Muscle layer of duodenum (tissue), 2 donors: ENCODE measurements around the gene MIPOL1.

Source experiments
- H3K27ac ChIP-seq: one replicate; pipeline ENCODE4 v1.7.0; 2013; ENCODE audit warnings: mild to moderate bottlenecking, low read length
- H3K27me3 ChIP-seq: one replicate; pipeline ENCODE4 v1.7.0; 2013; ENCODE audit warnings: low read depth, mild to moderate bottlenecking, control low read depth, low read length
- H3K36me3 ChIP-seq, 2 donors: one replicate each; pipeline ENCODE4 v1.7.0; 2013; ENCODE audit warnings: low read length in 2 of 2, control low read depth in 1 of 2, mild to moderate bottlenecking in 1 of 2; ENCODE audit not compliant: insufficient read depth in 2 of 2, control insufficient read depth in 1 of 2
- H3K4me1 ChIP-seq, 2 donors: one replicate each; pipeline ENCODE4 v1.7.0; 2013; ENCODE audit warnings: low read length in 2 of 2, mild to moderate bottlenecking in 2 of 2, control low read depth in 1 of 2, moderate library complexity in 1 of 2; ENCODE audit not compliant: insufficient read depth in 2 of 2, control insufficient read depth in 1 of 2
- H3K4me3 ChIP-seq, 2 donors: one replicate each; pipeline ENCODE4 v1.7.0; 2013; ENCODE audit warnings: low read length in 2 of 2, low read depth in 1 of 2, mild to moderate bottlenecking in 1 of 2
- H3K9me3 ChIP-seq, 2 donors: one replicate each; pipeline ENCODE4 v1.7.0; 2013; ENCODE audit warnings: low read length in 2 of 2, control low read depth in 1 of 2, mild to moderate bottlenecking in 1 of 2; ENCODE audit not compliant: control insufficient read depth in 1 of 2
- donor health status: healthy.

MIPOL1 gene

GRCh38 chr14:37583358-37584210 is 385.8 kb downstream of the MIPOL1 start:
- H3K4me1 ChIP-seq = peaks cover 0 to 31% of the 10 kb centered on the region in 2 donors
- H3K4me3 ChIP-seq = peak overlapping the region; percentile 24 to 33
- H3K9me3 ChIP-seq = peaks cover 3% of the 10 kb centered on the region in 2 donors
- no peak overlapping the region for H3K27ac ChIP-seq
- H3K27me3 ChIP-seq = peaks cover 46% of the 10 kb centered on the region
- H3K36me3 ChIP-seq = no peaks in the 10 kb centered on the region

- H3K4me3 ChIP-seq = no peak overlapping the region
- H3K27ac ChIP-seq = no peak overlapping the region
- no peaks in the 10 kb centered on the region for H3K36me3 ChIP-seq
- H3K4me1 ChIP-seq = peaks cover 0 to 31% of the 10 kb centered on the region in 2 donors
- peaks cover 3 to 6% of the 10 kb centered on the region in 2 donors for H3K9me3 ChIP-seq
- H3K27me3 ChIP-seq = peaks cover 50% of the 10 kb centered on the region
These were observed 386.7 kb downstream of the MIPOL1 start for GRCh38 chr14:37584211-37585100.

GRCh38 chr14:37585101-37585511 is 387.4 kb downstream of the MIPOL1 start:
- peaks cover 0 to 31% of the 10 kb centered on the region in 2 donors for H3K4me1 ChIP-seq
- H3K9me3 ChIP-seq = peaks cover 3 to 6% of the 10 kb centered on the region in 2 donors
- no peaks in the 10 kb centered on the region for H3K36me3 ChIP-seq
- H3K27me3 ChIP-seq = peaks cover 51% of the 10 kb centered on the region
- no peak overlapping the region for H3K27ac ChIP-seq
- H3K4me3 ChIP-seq = no peak overlapping the region

GRCh38 chr14:37585971-37586796 is 388.4 kb downstream of the MIPOL1 start:
- H3K36me3 ChIP-seq = no peaks in the 10 kb centered on the region
- H3K27ac ChIP-seq = peak overlapping the region; percentile 70
- no peak overlapping the region for H3K4me3 ChIP-seq
- peaks cover 3 to 6% of the 10 kb centered on the region in 2 donors for H3K9me3 ChIP-seq
- H3K4me1 ChIP-seq = peaks cover 0 to 31% of the 10 kb centered on the region in 2 donors
- peaks cover 62% of the 10 kb centered on the region for H3K27me3 ChIP-seq

GRCh38 chr14:37586797-37587130 is 389.0 kb downstream of the MIPOL1 start:
- H3K4me1 ChIP-seq = peaks cover 0 to 35% of the 10 kb centered on the region in 2 donors
- H3K9me3 ChIP-seq = peaks cover 3 to 6% of the 10 kb centered on the region in 2 donors
- H3K27ac ChIP-seq = peak overlapping the region; percentile 70
- peak overlapping the region in 1 of 2 donors; percentile 5 for H3K4me3 ChIP-seq
- peaks cover 64% of the 10 kb centered on the region for H3K27me3 ChIP-seq
- H3K36me3 ChIP-seq = no peaks in the 10 kb centered on the region

GRCh38 chr14:37587131-37587803 is 389.5 kb downstream of the MIPOL1 start:
- H3K9me3 ChIP-seq = peaks cover 3 to 6% of the 10 kb centered on the region in 2 donors
- peak overlapping the region; percentile 70 for H3K27ac ChIP-seq
- H3K36me3 ChIP-seq = no peaks in the 10 kb centered on the region
- peaks cover 0 to 36% of the 10 kb centered on the region in 2 donors for H3K4me1 ChIP-seq
- peak overlapping the region in 1 of 2 donors; percentile 5 for H3K4me3 ChIP-seq
- H3K27me3 ChIP-seq = peaks cover 69% of the 10 kb centered on the region

GRCh38 chr14:37587881-37588666 is 390.3 kb downstream of the MIPOL1 start:
- Histone ChIP-seq H3K27me3 (peaks cover 77% of the 10 kb centered on the region), H3K4me3 (peak overlapping the region in 1 of 2 donors; percentile 42), H3K36me3 (no peaks in the 10 kb centered on the region), H3K27ac (peak overlapping the region; percentile 70), H3K9me3 (peaks cover 3 to 6% of the 10 kb centered on the region in 2 donors), H3K4me1 (peaks cover 0 to 36% of the 10 kb centered on the region in 2 donors)

- no peaks in the 10 kb centered on the region for H3K36me3 ChIP-seq
- H3K9me3 ChIP-seq = peaks cover 3 to 6% of the 10 kb centered on the region in 2 donors
- peak overlapping the region in 1 of 2 donors; percentile 42 for H3K4me3 ChIP-seq
- peaks cover 77% of the 10 kb centered on the region for H3K27me3 ChIP-seq
- peak overlapping the region; percentile 70 for H3K27ac ChIP-seq
- peaks cover 0 to 33% of the 10 kb centered on the region in 2 donors for H3K4me1 ChIP-seq
These were observed 390.9 kb downstream of the MIPOL1 start for GRCh38 chr14:37588667-37588955.

- H3K36me3 ChIP-seq = no peaks in the 10 kb centered on the region
- H3K4me1 ChIP-seq = peaks cover 0 to 31% of the 10 kb centered on the region in 2 donors
- peaks cover 79% of the 10 kb centered on the region for H3K27me3 ChIP-seq
- H3K9me3 ChIP-seq = peaks cover 3 to 6% of the 10 kb centered on the region in 2 donors
- peak overlapping the region in 1 of 2 donors; percentile 42 for H3K4me3 ChIP-seq
- H3K27ac ChIP-seq = peak overlapping the region; percentile 70
These were observed 391.4 kb downstream of the MIPOL1 start for GRCh38 chr14:37588956-37589714.
